CD14-positive monocyte (primary cell): Measurements from ENCODE around the gene PCCA. TPM values are rescaled to one million over a fixed set of nuclear protein-coding genes. Genes with fewer than 3 reads are reported as not detected.

Source experiments
- DNase-seq, 3 donors: peaks; one replicate each; pipeline ENCODE4 v3.0.0-alpha.2; 2011 to 2022
- H2AFZ ChIP-seq: 2 replicates; pipeline ENCODE4 v1.6.0; 2012; ENCODE audit warnings: mild to moderate bottlenecking, low read depth, low read length, inconsistent platforms; ENCODE audit not compliant: insufficient read depth, poor library complexity, severe bottlenecking
- H3K27ac ChIP-seq, 2 donors: 1 replicate in 1 of 2; 2 replicates in 1 of 2; pipeline ENCODE4 v1.5.1; 2012 to 2013; ENCODE audit warnings: low read length in 2 of 2, control low read depth in 1 of 2, inconsistent platforms in 1 of 2, low read depth in 1 of 2, mild to moderate bottlenecking in 1 of 2
- H3K27me3 ChIP-seq, 2 donors: one replicate each; pipeline versions ENCODE4 v1.6.0 to v1.6.1; 2011 to 2013; ENCODE audit warnings: low read length in 2 of 2; ENCODE audit not compliant: control insufficient read depth in 2 of 2, insufficient read depth in 2 of 2
- H3K36me3 ChIP-seq, 2 donors: replicated peaks in 1 of 2; 1 replicate in 1 of 2; 2 replicates in 1 of 2; pipeline versions ENCODE4 v1.5.1 to v1.6.1; 2012 to 2013; ENCODE audit warnings: low read length in 2 of 2, control low read depth in 1 of 2, inconsistent platforms in 1 of 2, mild to moderate bottlenecking in 1 of 2; ENCODE audit not compliant: insufficient read depth in 2 of 2, control insufficient read depth in 1 of 2
- H3K4me1 ChIP-seq, 2 donors: 1 replicate in 1 of 2; 2 replicates in 1 of 2; pipeline versions ENCODE4 v1.5.1 to v1.6.1; 2012 to 2013; ENCODE audit warnings: low read length in 2 of 2, control low read depth in 1 of 2, inconsistent platforms in 1 of 2, mild to moderate bottlenecking in 1 of 2, moderate library complexity in 1 of 2; ENCODE audit not compliant: insufficient read depth in 2 of 2, control insufficient read depth in 1 of 2
- H3K4me2 ChIP-seq: replicated peaks from 2 replicates; pipeline ENCODE3; 2012; ENCODE audit warnings: low read length, moderate library complexity, mild to moderate bottlenecking; ENCODE audit not compliant: poor library complexity, severe bottlenecking; ENCODE audit errors: extremely low read depth
- H3K4me3 ChIP-seq, 3 experiments: fragments of 200-600 bp in 1 of 3; sonication (generic) in 1 of 3; replicated peaks in 1 of 3; 1 replicate in 2 of 3; 2 replicates in 1 of 3; pipeline ENCODE4 v1.5.1; 2011 to 2013; ENCODE audit warnings: low read length in 3 of 3, mild to moderate bottlenecking in 3 of 3, control low read depth in 2 of 3, low read depth in 2 of 3, inconsistent platforms in 1 of 3, moderate library complexity in 1 of 3
- H3K79me2 ChIP-seq: 2 replicates; pipeline ENCODE4 v1.6.0; 2012; ENCODE audit warnings: mild to moderate bottlenecking, control low read depth, inconsistent platforms, low read length, moderate library complexity; ENCODE audit not compliant: insufficient read depth
- H3K9ac ChIP-seq: 2 replicates; pipeline ENCODE4 v1.6.0; 2017; ENCODE audit warnings: low read length, mild to moderate bottlenecking; ENCODE audit not compliant: insufficient read depth, poor library complexity, severe bottlenecking
- H3K9me3 ChIP-seq, 2 donors: replicated peaks in 1 of 2; 1 replicate in 1 of 2; 2 replicates in 1 of 2; pipeline versions ENCODE4 v1.5.1 to v1.6.1; 2012 to 2013; ENCODE audit warnings: low read length in 2 of 2, control low read depth in 1 of 2; ENCODE audit not compliant: control insufficient read depth in 1 of 2, insufficient read depth in 1 of 2
- H4K20me1 ChIP-seq: 2 replicates; pipeline ENCODE4 v1.6.0; 2012; ENCODE audit warnings: mild to moderate bottlenecking, low read length, control low read depth, moderate library complexity; ENCODE audit not compliant: insufficient read depth
- H3K27ac Mint-ChIP-seq, 7 donors: one replicate each; pipeline ENCODE4 v1.8.0; 2020; ENCODE audit warnings: mild to moderate bottlenecking in 7 of 7, mixed read lengths in 7 of 7, moderate library complexity in 6 of 7, inconsistent platforms in 2 of 7
- H3K27me3 Mint-ChIP-seq, 3 donors: one replicate each; pipeline ENCODE4 v1.8.0; 2021 to 2022; ENCODE audit warnings: low read depth in 3 of 3, mild to moderate bottlenecking in 3 of 3, mixed read lengths in 3 of 3, moderate library complexity in 3 of 3, inconsistent platforms in 1 of 3
- H3K36me3 Mint-ChIP-seq, 2 donors: one replicate each; pipeline ENCODE4 v1.8.0; 2020; ENCODE audit warnings: mixed read lengths in 2 of 2, inconsistent platforms in 1 of 2, mild to moderate bottlenecking in 1 of 2
- H3K4me1 Mint-ChIP-seq: one replicate; pipeline ENCODE4 v1.8.0; 2020; ENCODE audit warnings: mild to moderate bottlenecking, mixed read lengths
- H3K4me3 Mint-ChIP-seq, 2 donors: one replicate each; pipeline ENCODE4 v1.8.0; 2020; ENCODE audit warnings: mild to moderate bottlenecking in 2 of 2, mixed read lengths in 2 of 2, moderate library complexity in 1 of 2
- H3K9me3 Mint-ChIP-seq, 7 donors: one replicate each; pipeline ENCODE4 v1.8.0; 2020 to 2022; ENCODE audit warnings: mixed read lengths in 7 of 7, mild to moderate bottlenecking in 6 of 7, moderate library complexity in 6 of 7, inconsistent platforms in 2 of 7
- CTCF ChIP-seq: fragments of 200-600 bp; IDR thresholded peaks from one replicate; pipeline ENCODE4 v1.8.0; 2022; ENCODE audit warnings: antibody characterized with exemption, mild to moderate bottlenecking
- WGBS: methylation state at CpG from one replicate; pipeline ENCODE4 v1.1.5; 2013; ENCODE audit warnings: missing lambda C conversion rate; ENCODE audit not compliant: insufficient coverage; 5-methylcytosine and 5-hydroxymethylcytosine counted together
- intact Hi-C, 2 donors: fragments of 100-400 bp; cut with micrococcal nuclease; formaldehyde crosslinking; loops; one replicate each; pipeline versions ENCODE4 v1.15.0 to v1.15.1; 2023
- polyA plus RNA-seq, 3 donors: library from polyadenylated mRNA; depleted of rRNA in 1 of 3; unstranded in 2 of 3; stranded (reverse) in 1 of 3; fragments of 300-500 nt in 2 of 3; fragments of >200 nt in 1 of 3; fragmentation: Illumina TruSeq in 2 of 3; gene quantifications; 1 replicate in 2 of 3; 2 replicates in 1 of 3; pipeline ENCODE4 v1.2.3, GENCODE V29; 2012 to 2021

The PCCA gene
- polyA plus RNA-seq, 3 donors = 4.4 to 13.5 (median 11.9) TPM

GRCh38 chr13:100124265-100124664, 35.4 kb downstream of the PCCA start:
- peaks cover 15 to 18% of the 10 kb centered on the region in 2 donors for H3K36me3 Mint-ChIP-seq
- H2AFZ ChIP-seq = no peak overlapping the region
- 0% methylated on average over 1 of the region's 5 CpGs for WGBS

GRCh38 chr13:100125946-100126345, 37.1 kb downstream of the PCCA start:
- peaks cover 24% of the 10 kb centered on the region for H3K4me1 Mint-ChIP-seq
- peaks cover 0 to 1% (median 0%) of the 10 kb centered on the region in 3 donors for H3K27me3 Mint-ChIP-seq
- no peak overlapping the region for H3K27ac Mint-ChIP-seq
- Histone ChIP-seq H3K4me3 (no peak overlapping the region), H3K36me3 (peaks cover 0 to 5% of the 10 kb centered on the region in 2 donors), H2AFZ (no peak overlapping the region), H3K27me3 (no peaks in the 10 kb centered on the region), H3K4me1 (peaks cover 3 to 19% of the 10 kb centered on the region in 2 donors), H3K79me2 (no peaks in the 10 kb centered on the region), H3K4me2 (no peak overlapping the region), H3K9me3 (peaks cover 6 to 7% of the 10 kb centered on the region in 2 donors), H3K27ac (no peak overlapping the region), H4K20me1 (no peaks in the 10 kb centered on the region), H3K9ac (no peak overlapping the region)
- H3K9me3 Mint-ChIP-seq = peaks cover 7 to 17% (median 12%) of the 10 kb centered on the region in 7 donors
- 96% methylated on average over 3 of the region's 4 CpGs for WGBS
- intact Hi-C loops = no loop called here
- no peak overlapping the region for H3K4me3 Mint-ChIP-seq
- DNase-seq = no peak
- no peak for TF ChIP-seq CTCF
- H3K36me3 Mint-ChIP-seq = peaks cover 11 to 14% of the 10 kb centered on the region in 2 donors

More at GRCh38 chr13:100124265-100124664, 35.4 kb downstream of the PCCA start:
- Histone ChIP-seq H4K20me1 (no peaks in the 10 kb centered on the region), H3K27me3 (no peaks in the 10 kb centered on the region), H3K4me3 (no peak overlapping the region), H3K79me2 (no peaks in the 10 kb centered on the region), H3K4me2 (no peak overlapping the region), H3K27ac (no peak overlapping the region), H3K36me3 (peaks cover 0 to 5% of the 10 kb centered on the region in 2 donors), H3K9ac (no peak overlapping the region), H3K4me1 (peaks cover 0 to 10% of the 10 kb centered on the region in 2 donors), H3K9me3 (peaks cover 8 to 11% of the 10 kb centered on the region in 2 donors)
- H3K9me3 Mint-ChIP-seq = peaks cover 7 to 20% (median 12%) of the 10 kb centered on the region in 7 donors
- DNase-seq = peak; percentile 63 to 75 (median 64)
- TF ChIP-seq CTCF = no peak
- peaks cover 0 to 1% (median 0%) of the 10 kb centered on the region in 3 donors for H3K27me3 Mint-ChIP-seq
- intact Hi-C loops = no loop called here
- H3K27ac Mint-ChIP-seq = peak overlapping the region in 4 of 7 donors; percentile 1 to 67 (median 30)
- H3K4me3 Mint-ChIP-seq = no peak overlapping the region
- H3K4me1 Mint-ChIP-seq = peaks cover 15% of the 10 kb centered on the region
